Astrocyte (in vitro differentiated cells and primary cell): ENCODE measurements around the gene SRSF1. TPM values are rescaled to one million over a fixed set of nuclear protein-coding genes. Genes with fewer than 3 reads are reported as not detected.
A peak's percentile ranks its signal among the peaks of the same experiment; 100 is the strongest.

Experiments used
- DNase-seq: peaks from one replicate; pipeline ENCODE4 v3.0.0-alpha.2; 2010; ENCODE audit warnings: low read depth
- FAIRE-seq: peaks from 2 replicates; lab custom pipeline; 2011; peaks lifted over from hg19 to GRCh38; lab: Jason Lieb, UNC
- H2AFZ ChIP-seq: 2 replicates; pipeline ENCODE4 v1.6.0; 2012; ENCODE audit warnings: low read depth, low read length, inconsistent platforms
- H3K27ac ChIP-seq: 2 replicates; pipeline ENCODE4 v1.5.1; 2011; ENCODE audit warnings: low read depth, low read length, inconsistent platforms
- H3K27me3 ChIP-seq: 2 replicates; pipeline ENCODE4 v1.6.0; 2011; ENCODE audit warnings: low read length, inconsistent platforms; ENCODE audit not compliant: insufficient read depth
- H3K36me3 ChIP-seq: 2 replicates; pipeline ENCODE4 v1.5.1; 2011; ENCODE audit warnings: low read length, inconsistent platforms; ENCODE audit not compliant: insufficient read depth
- H3K4me1 ChIP-seq: 2 replicates; pipeline ENCODE4 v1.5.1; 2011; ENCODE audit warnings: low read length, inconsistent platforms; ENCODE audit not compliant: insufficient read depth
- H3K4me2 ChIP-seq: 2 replicates; pipeline ENCODE4 v1.6.0; 2012; ENCODE audit warnings: low read length, inconsistent platforms
- H3K4me3 ChIP-seq: 2 replicates; pipeline ENCODE4 v1.5.1; 2011; ENCODE audit warnings: low read depth, mild to moderate bottlenecking, low read length, inconsistent platforms; ENCODE audit not compliant: insufficient read depth
- H3K79me2 ChIP-seq: 2 replicates; pipeline ENCODE4 v1.6.0; 2012; ENCODE audit warnings: mild to moderate bottlenecking, low read length, inconsistent platforms; ENCODE audit not compliant: insufficient read depth
- H3K9ac ChIP-seq: 2 replicates; pipeline ENCODE4 v1.6.0; 2012; ENCODE audit warnings: mild to moderate bottlenecking, low read length, inconsistent platforms
- H3K9me3 ChIP-seq: 2 replicates; pipeline ENCODE4 v1.5.1; 2012; ENCODE audit warnings: low read depth, mild to moderate bottlenecking, low read length, inconsistent platforms; ENCODE audit not compliant: insufficient read depth
- H4K20me1 ChIP-seq: 2 replicates; pipeline ENCODE4 v1.6.0; 2012; ENCODE audit warnings: low read length, inconsistent platforms; ENCODE audit not compliant: insufficient read depth
- H3K27ac Mint-ChIP-seq: one replicate; pipeline ENCODE4 v1.8.0; 2021; ENCODE audit warnings: mild to moderate bottlenecking, mixed read lengths; ENCODE audit not compliant: unreplicated experiment
- H3K27me3 Mint-ChIP-seq: one replicate; pipeline ENCODE4 v1.8.0; 2021; ENCODE audit warnings: low read depth, mixed read lengths; ENCODE audit not compliant: unreplicated experiment
- H3K36me3 Mint-ChIP-seq: one replicate; pipeline ENCODE4 v1.8.0; 2021; ENCODE audit warnings: low read depth, mixed read lengths; ENCODE audit not compliant: unreplicated experiment
- H3K4me1 Mint-ChIP-seq: one replicate; pipeline ENCODE4 v1.8.0; 2021; ENCODE audit warnings: low read depth, mixed read lengths; ENCODE audit not compliant: unreplicated experiment
- H3K4me3 Mint-ChIP-seq: one replicate; pipeline ENCODE4 v1.8.0; 2021; ENCODE audit warnings: mild to moderate bottlenecking, moderate library complexity, mixed read lengths; ENCODE audit not compliant: unreplicated experiment
- H3K9me3 Mint-ChIP-seq: one replicate; pipeline ENCODE4 v1.8.0; 2021; ENCODE audit warnings: mild to moderate bottlenecking, mixed read lengths; ENCODE audit not compliant: unreplicated experiment
- CTCF ChIP-seq: IDR thresholded peaks from 2 replicates; pipeline ENCODE4 v1.5.1; 2011; ENCODE audit warnings: low read depth, mild to moderate bottlenecking, inconsistent platforms, low read length, moderate library complexity; ENCODE audit not compliant: insufficient read depth
- EZH2 ChIP-seq: IDR thresholded peaks from 2 replicates; pipeline ENCODE4 v1.6.1; 2012; ENCODE audit warnings: mild to moderate bottlenecking, low read length, inconsistent platforms; ENCODE audit not compliant: insufficient read depth
- total RNA-seq: library from RNA; stranded (reverse); gene quantifications from 2 replicates; pipeline ENCODE4 v1.2.1, GENCODE V29; 2021

SRSF1 gene
- total RNA-seq, 1 donor from 2014 or later, result 196 TPM

DNA sequence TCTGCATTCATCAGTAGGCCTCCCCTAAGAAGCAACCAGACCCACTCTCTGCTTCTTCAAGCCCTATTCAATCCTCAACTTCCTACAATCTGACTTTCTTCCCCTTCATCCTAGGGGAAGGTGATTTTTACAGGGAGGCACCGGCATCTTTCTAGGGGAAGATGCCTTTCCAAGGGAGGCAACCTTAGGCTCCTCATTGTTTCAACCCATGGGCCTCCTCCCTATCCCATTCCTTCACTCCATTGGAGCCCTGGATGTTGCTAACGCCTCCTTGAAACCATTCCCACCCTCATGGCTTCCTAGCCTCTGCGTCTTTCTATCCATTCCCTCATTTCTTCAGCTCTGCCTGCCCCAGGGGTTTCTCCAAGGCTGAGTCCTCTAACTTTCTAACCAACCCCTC, 49.2 kb downstream of the SRSF1 start:
- H4K20me1 ChIP-seq, result no peaks in the 10 kb centered on the region
- no peaks in the 10 kb centered on the region for H3K36me3 ChIP-seq
- TF ChIP-seq EZH2 (no peak), CTCF (no peak)
- DNase-seq (no peak), FAIRE-seq (no peak)
- H2AFZ ChIP-seq, result no peak overlapping the region
- Mint-ChIP-seq H3K36me3 (no peaks in the 10 kb centered on the region), H3K27ac (no peak overlapping the region), H3K9me3 (peaks cover 2% of the 10 kb centered on the region), H3K27me3 (peaks cover 3% of the 10 kb centered on the region), H3K4me1 (peaks cover 28% of the 10 kb centered on the region), H3K4me3 (no peak overlapping the region)
- H3K4me3 ChIP-seq, result no peak overlapping the region
- no peaks in the 10 kb centered on the region for H3K9me3 ChIP-seq
- no peak overlapping the region for H3K4me2 ChIP-seq
- H3K9ac ChIP-seq, result no peak overlapping the region
- no peak overlapping the region for H3K27ac ChIP-seq
- H3K27me3 ChIP-seq, result no peaks in the 10 kb centered on the region
- H3K79me2 ChIP-seq, result peaks cover 19% of the 10 kb centered on the region
- H3K4me1 ChIP-seq, result peaks cover 18% of the 10 kb centered on the region

DNA sequence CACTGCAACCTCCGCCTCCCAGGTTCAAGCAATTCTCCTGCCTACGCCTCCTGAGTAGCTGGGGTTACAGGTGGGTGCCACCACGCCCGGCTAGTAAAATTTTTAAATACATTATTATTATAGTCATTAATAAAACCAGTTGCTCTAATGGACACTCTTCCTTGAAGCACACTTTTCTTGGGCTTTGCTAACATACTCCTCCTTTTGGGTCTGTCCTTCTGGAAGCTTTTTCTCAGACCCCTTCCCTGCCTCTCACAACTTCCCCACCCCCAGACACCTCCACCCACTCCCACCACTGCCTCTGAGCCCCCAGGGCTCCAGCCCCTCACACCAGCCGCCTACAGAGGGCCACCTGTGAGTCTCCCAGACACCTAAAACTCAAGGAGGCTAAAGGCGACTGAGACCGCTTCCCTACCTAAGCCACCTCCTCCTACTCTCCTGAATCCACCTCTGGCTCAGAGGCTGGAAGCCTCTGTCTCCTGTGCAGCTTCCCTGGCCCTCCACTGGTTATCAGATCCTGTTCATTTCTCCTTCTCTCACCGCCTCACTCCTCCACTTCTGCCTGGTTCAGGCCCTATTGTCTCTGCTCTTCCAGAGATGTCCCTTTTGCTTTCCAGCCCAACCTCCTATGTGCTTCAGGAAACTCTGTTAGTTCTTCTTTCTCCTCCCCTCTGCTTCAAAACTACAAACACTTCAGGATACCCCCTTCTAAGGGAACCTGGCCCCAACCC, 49.8 kb downstream of the SRSF1 start:
- no peaks in the 10 kb centered on the region for H3K9me3 ChIP-seq
- FAIRE-seq (no peak), DNase-seq (no peak)
- H3K79me2 ChIP-seq, result peaks cover 24% of the 10 kb centered on the region
- H3K27ac ChIP-seq, result no peak overlapping the region
- H3K36me3 ChIP-seq, result no peaks in the 10 kb centered on the region
- no peaks in the 10 kb centered on the region for H4K20me1 ChIP-seq
- no peak overlapping the region for H3K27ac Mint-ChIP-seq
- peaks cover 3% of the 10 kb centered on the region for H3K27me3 Mint-ChIP-seq
- H3K4me1 Mint-ChIP-seq, result peaks cover 34% of the 10 kb centered on the region
- no peak overlapping the region for H3K4me3 ChIP-seq
- peak overlapping the region; percentile 63 for H3K4me3 Mint-ChIP-seq
- peaks cover 23% of the 10 kb centered on the region for H3K4me1 ChIP-seq
- no peak for TF ChIP-seq EZH2
- no peak for TF ChIP-seq CTCF
- no peak overlapping the region for H3K9ac ChIP-seq
- no peak overlapping the region for H3K4me2 ChIP-seq
- no peaks in the 10 kb centered on the region for H3K27me3 ChIP-seq
- peaks cover 2% of the 10 kb centered on the region for H3K9me3 Mint-ChIP-seq
- no peaks in the 10 kb centered on the region for H3K36me3 Mint-ChIP-seq
- no peak overlapping the region for H2AFZ ChIP-seq
